IPS-18c (cell line): ENCODE results near the gene FBXL17.

Experiments
- H3K4me3 ChIP-seq: 2 replicates; pipeline ENCODE4 v1.7.0; 2013; ENCODE audit warnings: low read depth, mild to moderate bottlenecking, low read length, moderate library complexity; ENCODE audit not compliant: insufficient read depth
- H3K9me3 ChIP-seq: one replicate; pipeline ENCODE4 v1.6.1; 2013; ENCODE audit warnings: mild to moderate bottlenecking, low read length, moderate library complexity; ENCODE audit not compliant: control insufficient read depth, insufficient read depth

FBXL17 gene

GRCh38 chr5:108233617-108234155 lies 148.2 kb downstream of the FBXL17 start:
- no peak overlapping the region for H3K4me3 ChIP-seq
- H3K9me3 ChIP-seq = no peaks in the 10 kb centered on the region

- Histone ChIP-seq H3K9me3 (no peaks in the 10 kb centered on the region), H3K4me3 (no peak overlapping the region)
Measured at GRCh38 chr5:108232805-108233204, 149.1 kb downstream of the FBXL17 start.

GRCh38 chr5:108222011-108222410 lies 159.9 kb downstream of the FBXL17 start:
- no peaks in the 10 kb centered on the region for H3K9me3 ChIP-seq

GRCh38 chr5:108220834-108221233 lies 161.1 kb downstream of the FBXL17 start:
- H3K4me3 ChIP-seq = no peak overlapping the region
- no peaks in the 10 kb centered on the region for H3K9me3 ChIP-seq

More at GRCh38 chr5:108222011-108222410, 159.9 kb downstream of the FBXL17 start:
- H3K4me3 ChIP-seq = no peak overlapping the region

- Histone ChIP-seq H3K9me3 (peaks cover 2% of the 10 kb centered on the region), H3K4me3 (no peak overlapping the region)
Measured at GRCh38 chr5:108216890-108217289, 165.0 kb downstream of the FBXL17 start.

GRCh38 chr5:108214857-108215256 lies 167.0 kb downstream of the FBXL17 start:
- peaks cover 2% of the 10 kb centered on the region for H3K9me3 ChIP-seq
- no peak overlapping the region for H3K4me3 ChIP-seq

- Histone ChIP-seq H3K9me3 (peaks cover 2% of the 10 kb centered on the region), H3K4me3 (no peak overlapping the region)
Measured at GRCh38 chr5:108212775-108213346, 169.0 kb downstream of the FBXL17 start.

GRCh38 chr5:108206707-108207106 lies 175.2 kb downstream of the FBXL17 start:
- H3K9me3 ChIP-seq = no peaks in the 10 kb centered on the region

GRCh38 chr5:108201721-108202120 lies 180.2 kb downstream of the FBXL17 start:
- no peak overlapping the region for H3K4me3 ChIP-seq

More at GRCh38 chr5:108206707-108207106, 175.2 kb downstream of the FBXL17 start:
- H3K4me3 ChIP-seq = no peak overlapping the region

GRCh38 chr5:108196276-108196675 lies 185.6 kb downstream of the FBXL17 start:
- Histone ChIP-seq H3K4me3 (no peak overlapping the region), H3K9me3 (no peaks in the 10 kb centered on the region)

More at GRCh38 chr5:108201721-108202120, 180.2 kb downstream of the FBXL17 start:
- H3K9me3 ChIP-seq = no peaks in the 10 kb centered on the region

- no peaks in the 10 kb centered on the region for H3K9me3 ChIP-seq
- H3K4me3 ChIP-seq = no peak overlapping the region
Measured at GRCh38 chr5:108193021-108193795, 188.7 kb downstream of the FBXL17 start.

GRCh38 chr5:108184940-108185339 lies 197.0 kb downstream of the FBXL17 start:
- Histone ChIP-seq H3K4me3 (no peak overlapping the region), H3K9me3 (no peaks in the 10 kb centered on the region)

- no peak overlapping the region for H3K4me3 ChIP-seq
- no peaks in the 10 kb centered on the region for H3K9me3 ChIP-seq
Measured at GRCh38 chr5:108181975-108182374, 199.9 kb downstream of the FBXL17 start.

GRCh38 chr5:108174286-108174685 lies 207.6 kb downstream of the FBXL17 start:
- H3K4me3 ChIP-seq = no peak overlapping the region
- H3K9me3 ChIP-seq = no peaks in the 10 kb centered on the region

- Histone ChIP-seq H3K9me3 (no peaks in the 10 kb centered on the region), H3K4me3 (no peak overlapping the region)
Measured at GRCh38 chr5:108171759-108172158, 210.1 kb downstream of the FBXL17 start.

- no peaks in the 10 kb centered on the region for H3K9me3 ChIP-seq
- H3K4me3 ChIP-seq = no peak overlapping the region
Measured at GRCh38 chr5:108168915-108169314, 213.0 kb downstream of the FBXL17 start.

GRCh38 chr5:108167174-108167573 lies 214.7 kb downstream of the FBXL17 start:
- no peaks in the 10 kb centered on the region for H3K9me3 ChIP-seq
- no peak overlapping the region for H3K4me3 ChIP-seq

GRCh38 chr5:108164574-108164973 lies 217.3 kb downstream of the FBXL17 start:
- Histone ChIP-seq H3K9me3 (no peaks in the 10 kb centered on the region), H3K4me3 (no peak overlapping the region)
